Thymus (tissue), 11 donors: ENCODE measurements around the gene NAA35. TPM values are rescaled to one million over a fixed set of nuclear protein-coding genes. Genes with fewer than 3 reads are reported as not detected.

Source experiments
- DNase-seq, 9 donors: peaks; one replicate each; pipeline ENCODE4 v3.0.0-alpha.2; 2013; ENCODE audit warnings: low spot score in 9 of 9, low read depth in 6 of 9, missing footprints in 1 of 9
- H3K27ac ChIP-seq, 2 donors: one replicate each; pipeline ENCODE4 v1.5.1; 2013; ENCODE audit warnings: control low read depth in 1 of 2, low read depth in 1 of 2, low read length in 1 of 2, mild to moderate bottlenecking in 1 of 2, moderate library complexity in 1 of 2
- H3K27me3 ChIP-seq, 2 donors: one replicate each; pipeline ENCODE4 v1.5.1; 2013; ENCODE audit warnings: low read length in 1 of 2; ENCODE audit not compliant: control insufficient read depth in 2 of 2, insufficient read depth in 1 of 2
- H3K36me3 ChIP-seq, 2 donors: one replicate each; pipeline ENCODE4 v1.5.1; 2013; ENCODE audit warnings: low read length in 1 of 2, mild to moderate bottlenecking in 1 of 2, moderate library complexity in 1 of 2; ENCODE audit not compliant: control insufficient read depth in 2 of 2, insufficient read depth in 2 of 2
- H3K4me1 ChIP-seq, 2 donors: one replicate each; pipeline ENCODE4 v1.5.1; 2013; ENCODE audit warnings: low read length in 2 of 2; ENCODE audit not compliant: control insufficient read depth in 2 of 2, insufficient read depth in 2 of 2
- H3K4me3 ChIP-seq, 2 donors: one replicate each; pipeline ENCODE4 v1.5.1; 2013; ENCODE audit warnings: low read length in 2 of 2, control low read depth in 1 of 2, mild to moderate bottlenecking in 1 of 2
- H3K9me3 ChIP-seq, 2 donors: one replicate each; pipeline ENCODE4 v1.5.1; 2013; ENCODE audit warnings: low read length in 1 of 2, mild to moderate bottlenecking in 1 of 2; ENCODE audit not compliant: control insufficient read depth in 2 of 2, insufficient read depth in 1 of 2
- WGBS: extraction: QIAGEN DNeasy Blood & Tissue Kit; methylation state at CpG from one replicate; pipeline ENCODE4 v1.1.7; 2013; 5-methylcytosine and 5-hydroxymethylcytosine counted together
- polyA plus RNA-seq: library from polyadenylated mRNA; stranded (reverse); fragments of 200-250 nt; gene quantifications from one replicate; pipeline ENCODE4 v1.2.3, GENCODE V29; 2013
- total RNA-seq: library from RNA; stranded (reverse); fragments of 120-200 nt; gene quantifications from one replicate; pipeline ENCODE4 v1.2.4, GENCODE V29; 2013
- donor health status: healthy.

Gene NAA35
- total and polyA plus RNA-seq, 2 donors = 13.9 to 15.3 TPM

DNA sequence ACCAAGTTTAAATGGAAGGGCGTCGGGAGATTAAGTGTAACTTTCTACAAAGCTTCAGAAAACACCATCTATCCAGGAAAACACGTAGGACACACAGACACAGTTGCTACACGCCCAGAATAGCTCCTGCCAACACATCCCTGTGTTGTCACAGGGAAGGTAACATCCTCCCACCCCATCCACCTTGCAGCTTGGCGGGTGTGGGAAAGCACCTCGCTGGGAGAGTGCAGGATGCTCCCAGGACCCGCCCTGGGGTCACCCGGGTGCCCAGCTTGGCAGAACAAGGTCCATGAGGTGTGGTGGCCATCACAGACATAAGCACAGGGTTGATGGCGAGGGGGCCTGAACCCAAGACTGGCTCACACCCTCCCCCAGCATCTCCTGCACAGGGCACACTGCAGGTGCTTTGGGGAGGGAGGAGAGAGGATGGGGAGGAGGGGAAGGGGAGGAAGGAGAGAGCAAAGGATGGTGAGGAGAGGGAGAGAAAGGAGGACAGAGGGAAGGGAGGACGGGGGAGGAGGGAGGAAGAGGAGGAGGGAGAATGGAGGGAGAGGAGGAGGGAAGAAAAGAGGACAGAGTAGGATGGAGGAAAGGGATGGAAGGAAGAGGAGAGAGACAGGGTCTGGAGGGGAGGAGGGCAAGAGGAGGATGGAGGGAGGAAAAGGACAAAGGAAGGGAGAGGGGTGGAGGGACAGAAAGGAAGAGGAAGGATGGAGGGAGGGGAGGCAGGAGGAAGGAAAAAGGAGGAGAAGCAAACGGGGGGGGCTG is 121.2 kb downstream of the NAA35 start:
- Histone ChIP-seq H3K4me1 (no peaks in the 10 kb centered on the region), H3K27ac (peak overlapping the region in 1 of 2 donors; percentile 20), H3K27me3 (no peaks in the 10 kb centered on the region), H3K9me3 (no peaks in the 10 kb centered on the region), H3K4me3 (no peak overlapping the region), H3K36me3 (no peaks in the 10 kb centered on the region)
- WGBS = 90% methylated on average over 11 of the region's 11 CpGs
- peak in 1 of 9 donors; percentile 18 for DNase-seq

DNA sequence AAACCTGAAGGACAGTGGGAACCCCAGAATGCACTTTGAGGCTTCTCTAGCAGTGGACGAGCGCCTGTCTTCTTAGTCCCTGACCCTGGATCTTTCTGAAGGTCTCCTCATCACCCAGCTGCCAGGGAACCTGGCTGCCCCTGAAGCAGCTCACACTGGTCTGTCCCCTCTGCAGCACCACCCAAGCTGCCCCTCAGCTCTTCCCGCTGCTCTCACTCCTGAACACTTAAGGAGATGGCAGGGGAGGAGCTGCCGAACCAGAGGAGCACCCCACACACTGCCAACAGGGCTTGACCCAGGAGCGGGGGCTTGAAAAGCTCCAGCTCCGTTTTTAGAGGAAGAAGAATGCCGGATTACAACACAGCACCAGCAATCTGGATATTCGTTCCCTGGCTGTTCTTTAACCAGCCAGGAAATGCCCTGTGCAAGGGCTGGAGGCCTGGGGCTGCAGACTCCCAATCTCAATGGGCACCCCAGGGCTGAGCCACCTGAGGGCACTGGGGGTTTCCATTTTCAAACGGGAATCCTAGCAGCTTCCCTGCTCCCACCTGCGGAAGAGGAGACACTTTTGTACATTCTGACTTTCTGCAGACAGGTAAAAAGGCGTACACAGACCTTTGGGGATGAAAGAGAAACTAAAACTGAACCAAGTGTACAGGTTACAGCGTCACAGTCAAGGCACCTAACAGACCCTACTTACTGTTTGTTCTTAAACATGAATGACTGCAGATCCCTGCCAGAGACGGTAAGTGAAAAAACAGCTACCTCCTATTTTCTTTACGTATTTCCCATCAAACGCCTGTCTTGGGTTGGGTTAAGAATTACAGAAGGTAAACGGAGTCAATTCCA is 122.1 kb downstream of the NAA35 start:
- DNase-seq = no peak

DNA sequence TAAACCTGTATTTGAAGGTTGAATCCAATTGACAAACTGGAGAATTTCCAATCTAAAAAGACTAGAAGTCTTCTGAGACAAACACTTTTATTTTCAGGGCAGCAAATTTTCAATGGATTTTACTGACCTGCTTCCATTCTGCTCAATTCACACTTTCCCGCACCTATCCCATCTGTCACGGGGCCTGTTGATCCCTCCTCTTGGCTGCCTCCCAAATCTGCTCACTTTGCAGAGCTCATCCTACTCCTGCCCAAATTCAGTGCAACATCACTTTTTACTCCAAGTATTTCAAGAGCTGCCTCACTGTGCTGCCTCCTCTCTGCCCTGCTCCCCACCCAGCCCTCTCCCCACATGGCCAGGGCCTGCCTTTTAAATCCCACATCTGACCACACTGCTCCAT is 123.3 kb downstream of the NAA35 start:
- WGBS = 93% methylated on average over 2 of the region's 2 CpGs
- no peaks in the 10 kb centered on the region for H3K36me3 ChIP-seq

More for the DNA sequence above, 122.1 kb downstream of the NAA35 start:
- Histone ChIP-seq H3K4me3 (no peak overlapping the region), H3K9me3 (no peaks in the 10 kb centered on the region), H3K4me1 (no peaks in the 10 kb centered on the region), H3K27me3 (no peaks in the 10 kb centered on the region), H3K27ac (peak overlapping the region in 1 of 2 donors; percentile 11), H3K36me3 (no peaks in the 10 kb centered on the region)
- 93% methylated on average over 16 of the region's 16 CpGs for WGBS

DNA sequence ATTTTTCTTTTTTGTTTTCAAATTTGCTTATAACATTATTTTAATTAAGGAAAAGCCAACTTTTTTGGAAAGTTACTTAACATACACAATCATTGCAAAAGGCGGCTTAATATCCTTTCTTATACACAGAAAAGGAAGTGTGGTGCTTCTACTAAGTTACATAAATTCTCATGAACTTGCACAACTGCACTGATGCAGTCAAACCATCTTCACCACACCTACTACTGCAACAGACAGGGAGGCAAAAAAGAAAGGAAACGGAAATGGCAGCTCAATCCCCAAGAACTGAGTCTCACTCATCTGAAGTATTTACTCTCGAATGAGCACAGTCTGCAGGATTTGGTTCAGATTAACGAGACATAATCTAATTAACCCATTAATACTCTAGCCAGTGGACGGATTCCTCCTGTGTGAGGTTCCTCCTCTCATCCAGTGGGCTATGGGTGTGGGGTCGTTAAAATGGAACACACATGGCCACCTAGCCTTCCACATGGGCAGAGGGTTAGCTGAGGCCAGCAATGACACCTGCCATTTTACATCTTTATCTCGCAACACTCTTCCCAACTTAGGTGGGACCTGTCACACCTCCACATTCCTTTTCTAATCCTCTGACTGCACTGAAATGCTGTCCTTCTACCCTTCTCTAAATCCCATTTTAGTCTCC is 128.4 kb downstream of the NAA35 start:
- Histone ChIP-seq H3K36me3 (no peaks in the 10 kb centered on the region), H3K27me3 (no peaks in the 10 kb centered on the region), H3K9me3 (no peaks in the 10 kb centered on the region), H3K4me1 (no peaks in the 10 kb centered on the region), H3K4me3 (no peak overlapping the region), H3K27ac (no peak overlapping the region)
- no peak for DNase-seq
- 93% methylated on average over 7 of the region's 7 CpGs for whole genome bisulfite sequencing

More for the DNA sequence above, 123.3 kb downstream of the NAA35 start:
- H3K27ac ChIP-seq = no peak overlapping the region
- no peak overlapping the region for H3K4me3 ChIP-seq
- DNase-seq = no peak
- no peaks in the 10 kb centered on the region for H3K9me3 ChIP-seq
- no peaks in the 10 kb centered on the region for H3K4me1 ChIP-seq
- no peaks in the 10 kb centered on the region for H3K27me3 ChIP-seq

Other genes starting within 250 kb of the NAA35 start
- gene AGTPBP1, start 199.2 kb upstream of the NAA35 start, total RNA-seq = 34.7 TPM
- gene AGTPBP1, start 199.2 kb upstream of the NAA35 start, polyA plus RNA-seq = 15.9 TPM
- gene GOLM1, start 158.4 kb downstream of the NAA35 start, total RNA-seq = 45.9 TPM
- gene GOLM1, start 158.4 kb downstream of the NAA35 start, polyA plus RNA-seq = 41.5 TPM